Mesenchymal stem cell (in vitro differentiated cells and primary cell): ENCODE measurements around the gene ADGRL3.

Experiments
- DNase-seq: peaks from one replicate; pipeline ENCODE4 v3.0.0-alpha.2; 2013
- H2AFZ ChIP-seq: one replicate; pipeline ENCODE4 v1.6.1; 2013; ENCODE audit warnings: low read depth, mild to moderate bottlenecking, control low read depth, inconsistent platforms, low read length, moderate library complexity
- H2AK5ac ChIP-seq: 2 replicates; pipeline ENCODE4 v1.6.1; 2013; ENCODE audit warnings: low read length, moderate library complexity, mild to moderate bottlenecking, inconsistent platforms; ENCODE audit not compliant: severe bottlenecking
- H2BK120ac ChIP-seq: one replicate; pipeline ENCODE4 v1.6.1; 2013; ENCODE audit warnings: low read depth, mild to moderate bottlenecking, inconsistent platforms, low read length, moderate library complexity
- H2BK12ac ChIP-seq, 2 experiments: one replicate each; pipeline ENCODE4 v1.6.1; 2013; ENCODE audit warnings: inconsistent platforms in 2 of 2, low read length in 2 of 2, mild to moderate bottlenecking in 2 of 2, moderate library complexity in 2 of 2, control low read depth in 1 of 2
- H2BK15ac ChIP-seq: one replicate; pipeline ENCODE4 v1.6.1; 2013; ENCODE audit warnings: mild to moderate bottlenecking, low read depth, inconsistent platforms; ENCODE audit not compliant: poor library complexity, severe bottlenecking
- H2BK5ac ChIP-seq: 2 replicates; pipeline ENCODE4 v1.6.1; 2013; ENCODE audit warnings: low read depth, mild to moderate bottlenecking, low read length, control low read depth, inconsistent platforms; ENCODE audit not compliant: poor library complexity, severe bottlenecking
- H3K14ac ChIP-seq, 2 experiments: one replicate each; pipeline ENCODE4 v1.6.1; 2013; ENCODE audit warnings: inconsistent platforms in 2 of 2, low read length in 2 of 2, control low read depth in 1 of 2, mild to moderate bottlenecking in 1 of 2, moderate library complexity in 1 of 2
- H3K18ac ChIP-seq, 2 experiments: one replicate each; pipeline ENCODE4 v1.6.1; 2013; ENCODE audit warnings: inconsistent platforms in 2 of 2, low read length in 2 of 2, control low read depth in 1 of 2, low read depth in 1 of 2, mild to moderate bottlenecking in 1 of 2
- H3K23ac ChIP-seq, 2 experiments: one replicate each; pipeline ENCODE4 v1.6.1; 2013; ENCODE audit warnings: inconsistent platforms in 2 of 2, low read length in 2 of 2, mild to moderate bottlenecking in 2 of 2, moderate library complexity in 2 of 2, control low read depth in 1 of 2
- H3K27ac ChIP-seq: 2 replicates; pipeline ENCODE4 v1.5.1; 2013; ENCODE audit warnings: mild to moderate bottlenecking, moderate library complexity, low read length, control low read depth, inconsistent platforms; ENCODE audit not compliant: poor library complexity, severe bottlenecking
- H3K27me3 ChIP-seq, 2 experiments: 2 replicates each; pipeline versions ENCODE4 v1.6.1 to v1.7.0; 2013; ENCODE audit warnings: low read length in 2 of 2, mild to moderate bottlenecking in 2 of 2, moderate library complexity in 2 of 2, control low read depth in 1 of 2, inconsistent platforms in 1 of 2; ENCODE audit not compliant: control insufficient read depth in 1 of 2, insufficient read depth in 1 of 2
- H3K36me3 ChIP-seq, 2 experiments: 2 replicates each; pipeline versions ENCODE4 v1.6.1 to v1.7.0; 2013; ENCODE audit warnings: low read length in 2 of 2, control low read depth in 1 of 2, inconsistent platforms in 1 of 2, low read depth in 1 of 2, mild to moderate bottlenecking in 1 of 2; ENCODE audit not compliant: insufficient read depth in 2 of 2, control insufficient read depth in 1 of 2
- H3K4ac ChIP-seq, 2 experiments: one replicate each; pipeline ENCODE4 v1.6.1; 2013; ENCODE audit warnings: inconsistent platforms in 2 of 2, low read length in 2 of 2, mild to moderate bottlenecking in 2 of 2, moderate library complexity in 2 of 2, control low read depth in 1 of 2, low read depth in 1 of 2
- H3K4me1 ChIP-seq: 2 replicates; pipeline ENCODE4 v1.6.1; 2013; ENCODE audit warnings: low read depth, low read length, control low read depth; ENCODE audit not compliant: control insufficient read depth, insufficient read depth
- H3K4me2 ChIP-seq: 2 replicates; pipeline ENCODE4 v1.6.1; 2013; ENCODE audit warnings: low read length, mild to moderate bottlenecking, inconsistent platforms; ENCODE audit not compliant: poor library complexity, severe bottlenecking
- H3K4me3 ChIP-seq, 2 experiments: 2 replicates each; pipeline versions ENCODE4 v1.5.1 to v1.7.0; 2013; ENCODE audit warnings: low read length in 2 of 2, mild to moderate bottlenecking in 2 of 2, control low read depth in 1 of 2, low read depth in 1 of 2; ENCODE audit not compliant: insufficient read depth in 1 of 2
- H3K79me1 ChIP-seq: replicated peaks from 2 replicates; pipeline ENCODE4 v1.6.1; 2013; ENCODE audit warnings: mild to moderate bottlenecking, control low read depth, low read length, inconsistent platforms; ENCODE audit not compliant: poor library complexity, severe bottlenecking
- H3K9ac ChIP-seq: 2 replicates; pipeline ENCODE4 v1.7.0; 2013; ENCODE audit warnings: mild to moderate bottlenecking, low read length, moderate library complexity
- H3K9me3 ChIP-seq: 2 replicates; pipeline ENCODE4 v1.7.0; 2013; ENCODE audit warnings: mild to moderate bottlenecking, low read length; ENCODE audit not compliant: control insufficient read depth
- H4K8ac ChIP-seq: one replicate; pipeline ENCODE4 v1.6.1; 2013; ENCODE audit warnings: inconsistent platforms, mild to moderate bottlenecking, low read length, moderate library complexity
- H4K91ac ChIP-seq: one replicate; pipeline ENCODE4 v1.6.1; 2013; ENCODE audit warnings: mild to moderate bottlenecking, low read length, inconsistent platforms
- WGBS: methylation state at CpG from one replicate; pipeline ENCODE4 v1.1.7; 2013; ENCODE audit warnings: mixed read lengths; 5-methylcytosine and 5-hydroxymethylcytosine counted together

ADGRL3 gene

GRCh38 chr4:61805227-61805626 lies 605.1 kb downstream of the ADGRL3 start:
- WGBS = 93% methylated on average over 2 of the region's 2 CpGs
- Histone ChIP-seq H3K9ac (no peak overlapping the region), H3K4me2 (no peak overlapping the region), H2AK5ac (no peak overlapping the region), H2BK5ac (no peak overlapping the region), H4K91ac (no peak overlapping the region), H3K79me1 (no peaks in the 10 kb centered on the region), H3K4me1 (no peaks in the 10 kb centered on the region), H2BK15ac (no peak overlapping the region), H3K14ac (no peak overlapping the region), H2BK120ac (no peak overlapping the region), H2AFZ (no peak overlapping the region), H2BK12ac (no peak overlapping the region), H4K8ac (no peak overlapping the region), H3K9me3 (no peaks in the 10 kb centered on the region), H3K4ac (no peak overlapping the region), H3K18ac (no peak overlapping the region), H3K36me3 (no peaks in the 10 kb centered on the region), H3K4me3 (no peak overlapping the region), H3K27me3 (no peaks in the 10 kb centered on the region), H3K23ac (no peak overlapping the region), H3K27ac (no peak overlapping the region)
- no peak for DNase-seq

DNA sequence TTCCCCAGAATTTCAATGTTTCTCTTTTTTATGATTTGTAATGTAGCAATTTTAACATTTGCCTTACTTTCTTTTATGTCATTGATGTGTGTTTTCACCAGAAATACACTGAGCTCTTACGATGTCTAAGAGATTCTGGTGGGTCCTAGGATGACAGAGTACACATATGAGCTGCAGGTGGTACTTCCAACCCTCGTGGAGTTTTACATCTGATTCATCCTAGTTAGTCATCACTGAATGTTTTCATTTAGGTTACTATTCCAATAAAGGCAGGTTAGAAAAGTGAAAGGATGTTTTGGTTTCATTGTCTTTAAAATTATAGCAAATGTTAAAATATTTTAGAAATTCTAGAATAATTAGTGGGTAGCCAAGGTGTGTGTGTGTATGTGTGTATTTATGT lies 605.9 kb downstream of the ADGRL3 start:
- Histone ChIP-seq H3K4ac (no peak overlapping the region), H3K9ac (no peak overlapping the region), H4K91ac (no peak overlapping the region), H2BK120ac (no peak overlapping the region), H3K36me3 (no peaks in the 10 kb centered on the region), H2AFZ (no peak overlapping the region), H3K79me1 (no peaks in the 10 kb centered on the region), H2BK5ac (no peak overlapping the region), H2BK12ac (no peak overlapping the region), H3K4me3 (no peak overlapping the region), H3K27ac (no peak overlapping the region), H3K27me3 (no peaks in the 10 kb centered on the region), H2BK15ac (no peak overlapping the region), H3K4me2 (no peak overlapping the region), H4K8ac (no peak overlapping the region), H2AK5ac (no peak overlapping the region), H3K4me1 (no peaks in the 10 kb centered on the region), H3K18ac (no peak overlapping the region), H3K14ac (no peak overlapping the region), H3K23ac (no peak overlapping the region), H3K9me3 (no peaks in the 10 kb centered on the region)
- DNase-seq = no peak
- WGBS = 44% methylated on average over 2 of the region's 2 CpGs

GRCh38 chr4:61812171-61812570 lies 612.0 kb downstream of the ADGRL3 start:
- H3K18ac ChIP-seq = no peak overlapping the region

GRCh38 chr4:61817071-61817470 lies 616.9 kb downstream of the ADGRL3 start:
- Histone ChIP-seq H2BK120ac (no peak overlapping the region), H3K4me3 (no peak overlapping the region), H3K9me3 (no peaks in the 10 kb centered on the region), H3K27me3 (no peaks in the 10 kb centered on the region), H2AFZ (no peak overlapping the region), H4K8ac (no peak overlapping the region), H3K18ac (no peak overlapping the region), H3K4me1 (no peaks in the 10 kb centered on the region), H3K14ac (no peak overlapping the region), H4K91ac (no peak overlapping the region), H3K4ac (no peak overlapping the region), H2BK12ac (no peak overlapping the region), H3K79me1 (no peaks in the 10 kb centered on the region), H2BK5ac (no peak overlapping the region), H3K9ac (no peak overlapping the region), H3K4me2 (no peak overlapping the region), H2AK5ac (no peak overlapping the region), H3K23ac (no peak overlapping the region), H3K36me3 (peaks cover 0 to 3% of the 10 kb centered on the region in 2 experiments), H2BK15ac (no peak overlapping the region), H3K27ac (no peak overlapping the region)
- 94% methylated on average over 4 of the region's 4 CpGs for WGBS
- DNase-seq = no peak

More at GRCh38 chr4:61812171-61812570, 612.0 kb downstream of the ADGRL3 start:
- DNase-seq = no peak
- Histone ChIP-seq H4K8ac (no peak overlapping the region), H2BK12ac (no peak overlapping the region), H3K4me3 (no peak overlapping the region), H3K23ac (no peak overlapping the region), H2BK15ac (no peak overlapping the region), H3K4me2 (no peak overlapping the region), H3K4me1 (no peaks in the 10 kb centered on the region), H3K27ac (no peak overlapping the region), H4K91ac (no peak overlapping the region), H3K36me3 (peaks cover 0 to 3% of the 10 kb centered on the region in 2 experiments), H2BK120ac (no peak overlapping the region), H3K14ac (no peak overlapping the region), H3K9ac (no peak overlapping the region), H2BK5ac (no peak overlapping the region), H3K4ac (no peak overlapping the region), H3K79me1 (no peaks in the 10 kb centered on the region), H2AK5ac (no peak overlapping the region), H3K9me3 (no peaks in the 10 kb centered on the region), H3K27me3 (no peaks in the 10 kb centered on the region), H2AFZ (no peak overlapping the region)
- no CpG with 5 or more reads among the region's 2 CpGs for WGBS
